Upper lobe of left lung (tissue), 4 donors: ENCODE results near the gene MMP11.

Source experiments
- CTCF ChIP-seq, 6 experiments: fragments of 450-650 bp in 4 of 6; fragments of 200-600 bp in 2 of 6; sonication (generic) in 2 of 6; IDR thresholded peaks; one replicate each; pipeline ENCODE4 v1.5.1; 2016 to 2019; ENCODE audit warnings: antibody characterized with exemption in 6 of 6
- POLR2A ChIP-seq, 4 donors: fragments of 450-650 bp; IDR thresholded peaks; one replicate each; pipeline ENCODE4 v1.5.1; 2016 to 2017; ENCODE audit warnings: antibody characterized with exemption in 4 of 4, mild to moderate bottlenecking in 2 of 4
- POLR2AphosphoS5 ChIP-seq, 2 donors: sonication (generic); formaldehyde crosslinking; IDR thresholded peaks; one replicate each; pipeline ENCODE4 v1.5.1; 2017; ENCODE audit warnings: antibody characterized with exemption in 2 of 2

GRCh38 chr22:23760056-23760455 is 12.6 kb upstream of the MMP11 start:
- no peak for TF ChIP-seq CTCF (IDR thresholded peaks at IDR 0.05)
- TF ChIP-seq POLR2AphosphoS5 (IDR thresholded peaks at IDR 0.05): no peak
- no peak for TF ChIP-seq POLR2A (IDR thresholded peaks at IDR 0.05)
